ENCODE data around the gene UBAC1. TPM values are rescaled to one million over a fixed set of nuclear protein-coding genes. Genes with fewer than 3 reads are reported as not detected.
A peak's percentile ranks its signal among the peaks of the same experiment; 100 is the strongest.

Gene UBAC1
- total RNA-seq, 1 experiment from 2014 or later = 54.8 TPM

- intact Hi-C loops (cut with micrococcal nuclease) = loop anchor here (10.0 kb wide), 4 partner anchors 261 to 879 kb away; partner anchors contain the start of gene OLFM1
Measured at GRCh38 chr9:135963338-135963737, 2.2 kb upstream of the UBAC1 start.

DNA sequence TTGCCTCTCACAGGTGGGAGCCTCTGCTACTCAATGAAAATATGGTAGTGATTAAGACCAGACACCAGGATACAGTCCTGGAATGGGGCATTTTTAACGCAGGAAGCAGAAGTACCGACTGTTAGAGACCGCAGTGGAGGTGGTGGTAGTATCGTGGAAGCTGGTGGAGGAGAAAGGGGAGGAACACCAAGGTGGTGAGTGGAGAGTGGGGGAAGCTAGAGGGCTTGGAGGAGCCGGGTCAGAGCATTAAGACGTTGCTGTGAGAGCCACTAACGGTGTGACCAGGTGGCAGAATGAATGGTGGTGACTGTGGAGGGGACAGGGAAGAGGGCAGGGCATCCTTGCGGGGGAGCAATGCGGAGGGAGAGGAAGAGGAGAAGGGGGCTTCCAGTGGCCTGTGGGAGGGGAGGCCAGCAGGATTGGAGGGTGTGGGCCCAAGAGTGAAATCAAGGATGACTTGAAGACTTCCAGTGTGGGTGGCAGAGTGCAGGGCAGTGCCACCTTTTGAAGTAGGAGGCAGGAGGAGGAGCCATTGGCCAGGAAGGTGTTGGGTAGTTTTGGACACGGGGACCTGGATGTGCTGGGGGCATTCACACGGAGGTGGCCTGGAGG, 1.6 kb upstream of the UBAC1 start:
- peaks cover 15 to 25% of the 10 kb centered on the region in 2 experiments for H3K4me1 ChIP-seq (ENCODE audit: control insufficient read depth in 1 of 2, insufficient read depth in 2 of 2, low read length in 2 of 2)
- no peak overlapping the region for H2AFZ ChIP-seq (ENCODE audit: low read depth, low read length, poor library complexity, severe bottlenecking)
- H3K36me3 ChIP-seq (ENCODE audit: control insufficient read depth in 1 of 2, insufficient read depth in 2 of 2, low read length in 2 of 2) = 0 out of 4 replicates have a peak, but pooled peaks cover 0 to 4% of the 10 kb centered on the region in 2 experiments
- ChIA-PET RAD21 (ENCODE audit: low non-redundant PET in 1 of 2, low total read pairs in 2 of 2, uncharacterized antibody in 2 of 2, unreplicated experiment in 2 of 2) (no interaction called here), POLR2A (no interaction called here), CTCF (no interaction called here)
- H4K20me1 ChIP-seq (ENCODE audit: insufficient read depth) = no peaks in the 10 kb centered on the region
- ATAC-seq = no peak
- no peaks in the 10 kb centered on the region for H3K27me3 ChIP-seq (ENCODE audit: insufficient read depth, low read length)
- TF ChIP-seq ATF3 (IDR thresholded peaks at IDR 0.05) = no peak
- intact Hi-C loops (cut with micrococcal nuclease) = loop anchor here (10.0 kb wide), 4 partner anchors 262 to 878 kb away; partner anchors contain the start of gene OLFM1
- H3K4me3 ChIP-seq (replicated peaks in 1 of 2; ENCODE audit: low read depth in 1 of 2, low read length in 2 of 2) = no peak overlapping the region
- no TSS peak for BruUV-seq (replicated peaks)
- no peak overlapping the region; the same call in 1 of the 2 replicates for H3K27ac ChIP-seq (ENCODE audit: low read depth, low read length)
- no peak for DNase-seq (ENCODE audit: low read depth, low spot score)
- no peaks in the 10 kb centered on the region for H3K9me3 ChIP-seq (ENCODE audit: control insufficient read depth in 1 of 2, insufficient read depth in 1 of 2, low read depth in 1 of 2, low read length in 2 of 2)
- no peak overlapping the region for H3K9ac ChIP-seq (ENCODE audit: low read length)
- H3K4me2 ChIP-seq (ENCODE audit: low read length) = 0 out of 2 replicates have a peak overlapping the region, but pooled peaks have one; percentile 75
- H3K79me2 ChIP-seq (ENCODE audit: insufficient read depth, low read length) = peaks cover 30% of the 10 kb centered on the region
- H3K9me2 ChIP-seq (ENCODE audit: insufficient read depth) = no peaks in the 10 kb centered on the region

More at GRCh38 chr9:135963338-135963737, 2.2 kb upstream of the UBAC1 start:
- ATAC-seq (no peak), DNase-seq (ENCODE audit: low read depth, low spot score) (no peak)
- H3K9me2 ChIP-seq (ENCODE audit: insufficient read depth) = no peaks in the 10 kb centered on the region
- H3K4me2 ChIP-seq (ENCODE audit: low read length) = no peak overlapping the region
- no peaks in the 10 kb centered on the region for H3K27me3 ChIP-seq (ENCODE audit: insufficient read depth, low read length)
- TF ChIP-seq FOSL1 (IDR thresholded peaks at IDR 0.05; ENCODE audit: low read depth) (no peak), POLR2AphosphoS5 (IDR thresholded peaks at IDR 0.05; ENCODE audit: low read depth, low read length) (no peak)
- H2AFZ ChIP-seq (ENCODE audit: low read depth, low read length, poor library complexity, severe bottlenecking) = no peak overlapping the region
- ChIA-PET RAD21 (ENCODE audit: low non-redundant PET in 1 of 2, low total read pairs in 2 of 2, uncharacterized antibody in 2 of 2, unreplicated experiment in 2 of 2) (no interaction called here), CTCF (no interaction called here), POLR2A (no interaction called here)
- H3K36me3 ChIP-seq (ENCODE audit: control insufficient read depth in 1 of 2, insufficient read depth in 2 of 2, low read length in 2 of 2) = 0 out of 4 replicates have a peak, but pooled peaks cover 0 to 4% of the 10 kb centered on the region in 2 experiments
- H3K4me3 ChIP-seq (replicated peaks in 1 of 2; ENCODE audit: low read depth in 1 of 2, low read length in 2 of 2) = no peak overlapping the region
- peaks cover 15 to 25% of the 10 kb centered on the region in 2 experiments for H3K4me1 ChIP-seq (ENCODE audit: control insufficient read depth in 1 of 2, insufficient read depth in 2 of 2, low read length in 2 of 2)
- H3K79me2 ChIP-seq (ENCODE audit: insufficient read depth, low read length) = peaks cover 25% of the 10 kb centered on the region
- BruUV-seq (replicated peaks) = no TSS peak
- H3K9ac ChIP-seq (ENCODE audit: low read length) = no peak overlapping the region
- H3K9me3 ChIP-seq (ENCODE audit: control insufficient read depth in 1 of 2, insufficient read depth in 1 of 2, low read depth in 1 of 2, low read length in 2 of 2) = no peaks in the 10 kb centered on the region
- no peak overlapping the region; the same call in 1 of the 2 replicates for H3K27ac ChIP-seq (ENCODE audit: low read depth, low read length)
- H4K20me1 ChIP-seq (ENCODE audit: insufficient read depth) = no peaks in the 10 kb centered on the region
